K562 (cell line): ENCODE results near the gene DHRS7C.

Experiments
- ATF7 ChIP-seq: fragments of 450-650 bp; IDR thresholded peaks from 2 replicates; pipeline ENCODE4 v1.7.1; 2014; ENCODE audit warnings: mild to moderate bottlenecking, moderate library complexity
- E2F3 ChIP-seq: fragments of 250-450 bp; sonication (Bioruptor Pico); IDR thresholded peaks from 2 replicates; pipeline ENCODE4 v1.4.0; 2020; ENCODE audit warnings: mild to moderate bottlenecking
- PRPF4 ChIP-seq: fragments of 200-400 bp; formaldehyde crosslinking; IDR thresholded peaks from one replicate; pipeline ENCODE4 v1.6.1; 2017; ENCODE audit warnings: low read length, low read depth, mild to moderate bottlenecking; ENCODE audit not compliant: insufficient read depth, poor library complexity, severe bottlenecking
- SRF ChIP-seq, 2 experiments: fragments of 250-450, 450-650 bp in 1 of 2; sonication (Bioruptor Pico) in 1 of 2; sonication (generic) in 1 of 2; formaldehyde crosslinking; IDR thresholded peaks; 2 replicates each; pipeline versions ENCODE4 v1.5.0 to v1.5.1; 2020 to 2022; ENCODE audit warnings: mild to moderate bottlenecking in 1 of 2, missing genetic modification reagents in 1 of 2
- YY1 ChIP-seq, 3 experiments: IDR thresholded peaks; 2 replicates each; pipeline ENCODE4 v1.6.1; 2011; ENCODE audit warnings: low read length in 2 of 3, mild to moderate bottlenecking in 2 of 3, moderate library complexity in 2 of 3, borderline replicate concordance in 1 of 3, control low read depth in 1 of 3, low read depth in 1 of 3; ENCODE audit not compliant: insufficient read depth in 3 of 3, insufficient replicate concordance in 2 of 3, control insufficient read depth in 1 of 3, insufficient read length in 1 of 3; ENCODE audit errors: extremely low read depth in 1 of 3
- ZNF445 ChIP-seq: fragments of 250-450 bp; sonication (Bioruptor Pico); IDR thresholded peaks from 2 replicates; pipeline ENCODE4 v1.4.0; 2020; ENCODE audit warnings: low read depth, mild to moderate bottlenecking, moderate library complexity
- TF ChIP-seq, protein P1 (sequence below): fragments of 250-450 bp; sonication (Bioruptor Pico); IDR thresholded peaks from 2 replicates; pipeline ENCODE4 v1.4.0; 2020
- TF ChIP-seq, protein P2 (sequence below): fragments of 250-450 bp; sonication (Bioruptor Pico); IDR thresholded peaks from 2 replicates; pipeline ENCODE4 v1.8.0; 2021; ENCODE audit warnings: moderate library complexity, mild to moderate bottlenecking, inconsistent platforms

DNA sequence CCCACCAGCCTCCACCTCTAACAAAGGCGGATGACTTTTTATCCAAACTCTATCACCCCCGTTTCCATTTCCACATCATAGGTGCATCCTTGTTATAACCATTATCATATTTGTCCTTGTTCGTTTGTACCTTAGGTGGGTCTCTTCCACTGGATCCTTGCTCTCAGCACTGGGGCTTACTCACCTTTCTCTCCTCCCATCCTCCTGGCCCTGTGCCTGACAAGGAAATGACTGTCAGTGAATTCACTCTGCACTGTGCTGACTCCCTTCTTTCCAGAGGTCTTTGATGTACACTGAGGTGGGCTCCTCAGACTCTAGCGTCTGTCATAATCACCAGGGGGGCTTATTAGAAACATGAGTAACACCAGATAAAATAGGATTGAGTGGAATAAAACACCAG, 27.4 kb upstream of the DHRS7C start:
- TF ChIP-seq PRPF4 (no peak), YY1 (IDR thresholded peaks at IDR 0.05; ENCODE audit: borderline replicate concordance in 1 of 3, control insufficient read depth in 1 of 3, extremely low read depth in 1 of 3, insufficient read depth in 3 of 3, insufficient read length in 1 of 3, insufficient replicate concordance in 2 of 3, low read depth in 1 of 3, low read length in 2 of 3) (no peak), SRF (CRISPR knock-in tag; IDR thresholded peaks at IDR 0.05) (no peak), ZNF445 (CRISPR knock-in tag) (no peak), E2F3 (CRISPR knock-in tag) (no peak), ATF7 (no peak)
- TF ChIP-seq, protein P1, sequence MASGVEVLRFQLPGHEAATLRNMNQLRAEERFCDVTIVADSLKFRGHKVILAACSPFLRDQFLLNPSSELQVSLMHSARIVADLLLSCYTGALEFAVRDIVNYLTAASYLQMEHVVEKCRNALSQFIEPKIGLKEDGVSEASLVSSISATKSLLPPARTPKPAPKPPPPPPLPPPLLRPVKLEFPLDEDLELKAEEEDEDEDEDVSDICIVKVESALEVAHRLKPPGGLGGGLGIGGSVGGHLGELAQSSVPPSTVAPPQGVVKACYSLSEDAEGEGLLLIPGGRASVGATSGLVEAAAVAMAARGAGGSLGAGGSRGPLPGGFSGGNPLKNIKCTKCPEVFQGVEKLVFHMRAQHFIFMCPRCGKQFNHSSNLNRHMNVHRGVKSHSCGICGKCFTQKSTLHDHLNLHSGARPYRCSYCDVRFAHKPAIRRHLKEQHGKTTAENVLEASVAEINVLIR (CRISPR knock-in tag), result no peak
- TF ChIP-seq, protein P2, sequence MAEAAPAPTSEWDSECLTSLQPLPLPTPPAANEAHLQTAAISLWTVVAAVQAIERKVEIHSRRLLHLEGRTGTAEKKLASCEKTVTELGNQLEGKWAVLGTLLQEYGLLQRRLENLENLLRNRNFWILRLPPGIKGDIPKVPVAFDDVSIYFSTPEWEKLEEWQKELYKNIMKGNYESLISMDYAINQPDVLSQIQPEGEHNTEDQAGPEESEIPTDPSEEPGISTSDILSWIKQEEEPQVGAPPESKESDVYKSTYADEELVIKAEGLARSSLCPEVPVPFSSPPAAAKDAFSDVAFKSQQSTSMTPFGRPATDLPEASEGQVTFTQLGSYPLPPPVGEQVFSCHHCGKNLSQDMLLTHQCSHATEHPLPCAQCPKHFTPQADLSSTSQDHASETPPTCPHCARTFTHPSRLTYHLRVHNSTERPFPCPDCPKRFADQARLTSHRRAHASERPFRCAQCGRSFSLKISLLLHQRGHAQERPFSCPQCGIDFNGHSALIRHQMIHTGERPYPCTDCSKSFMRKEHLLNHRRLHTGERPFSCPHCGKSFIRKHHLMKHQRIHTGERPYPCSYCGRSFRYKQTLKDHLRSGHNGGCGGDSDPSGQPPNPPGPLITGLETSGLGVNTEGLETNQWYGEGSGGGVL, result no peak
